ENCODE data around the gene NACA.
A peak's percentile ranks its signal among the peaks of the same experiment; 100 is the strongest.
"Not testable (repeated sequence)": the region's sequence is repeated elsewhere in the genome, so short reads cannot be mapped to it uniquely, and the experiment has no call there.

The NACA gene

GRCh38 chr12:56724972-56725722 lies at the start of gene NACA:
TSS of gene NACA (minus strand) at chr12:56725299. CDS start at chr12:56724521, 778 bp downstream.
- H3K4me1 Mint-ChIP-seq = peaks cover 52% of the 10 kb centered on the region
- H3K36me3 Mint-ChIP-seq = peaks cover 92% of the 10 kb centered on the region
- H3K27ac Mint-ChIP-seq = peak within 1 kb of the TSS; percentile 100
- ATAC-seq = peak; percentile 97
- DNase-seq (ENCODE audit: low spot score in 2 of 2) = peak; percentile 89 to 97
- H3K9me3 Mint-ChIP-seq = no peaks in the 10 kb centered on the region
- peak within 1 kb of the TSS; percentile 99 for H3K4me3 Mint-ChIP-seq

GRCh38 chr12:56773113-56773512 lies 48.0 kb upstream of the NACA start:
- Mint-ChIP-seq H3K4me3 (no peak overlapping the region), H3K36me3 (no peaks in the 10 kb centered on the region), H3K4me1 (no peaks in the 10 kb centered on the region), H3K27ac (no peak overlapping the region), H3K9me3 (no peaks in the 10 kb centered on the region)
- ATAC-seq = no peak
- DNase-seq (ENCODE audit: low spot score in 2 of 2) = no peak

GRCh38 chr12:56772625-56773024 lies 47.5 kb upstream of the NACA start:
- DNase-seq (ENCODE audit: low spot score in 2 of 2) (no peak), ATAC-seq (no peak)
- Mint-ChIP-seq H3K36me3 (no peaks in the 10 kb centered on the region), H3K27ac (no peak overlapping the region), H3K9me3 (no peaks in the 10 kb centered on the region), H3K4me1 (no peaks in the 10 kb centered on the region), H3K4me3 (no peak overlapping the region)

GRCh38 chr12:56769868-56770267 lies 44.8 kb upstream of the NACA start:
- ATAC-seq (no peak), DNase-seq (ENCODE audit: low spot score in 2 of 2) (no peak)
- Mint-ChIP-seq H3K36me3 (no peaks in the 10 kb centered on the region), H3K9me3 (no peaks in the 10 kb centered on the region), H3K4me3 (no peak overlapping the region), H3K27ac (no peak overlapping the region), H3K4me1 (no peaks in the 10 kb centered on the region)

- Mint-ChIP-seq H3K27ac (no peak overlapping the region), H3K9me3 (no peaks in the 10 kb centered on the region), H3K4me1 (no peaks in the 10 kb centered on the region), H3K4me3 (no peak overlapping the region), H3K36me3 (no peaks in the 10 kb centered on the region)
- DNase-seq (ENCODE audit: low spot score in 2 of 2) (no peak), ATAC-seq (no peak)
Measured at GRCh38 chr12:56768424-56768823, 43.3 kb upstream of the NACA start.

- DNase-seq (ENCODE audit: low spot score in 2 of 2) (no peak), ATAC-seq (no peak)
- H3K27ac Mint-ChIP-seq = no peak overlapping the region
- no peaks in the 10 kb centered on the region for H3K36me3 Mint-ChIP-seq
- peaks cover 5% of the 10 kb centered on the region for H3K4me1 Mint-ChIP-seq
- H3K4me3 Mint-ChIP-seq = no peak overlapping the region
- H3K9me3 Mint-ChIP-seq = no peaks in the 10 kb centered on the region
Measured at GRCh38 chr12:56766535-56766934, 41.4 kb upstream of the NACA start.

GRCh38 chr12:56763753-56764657 lies 38.9 kb upstream of the NACA start:
- peaks cover 6% of the 10 kb centered on the region for H3K4me1 Mint-ChIP-seq
- H3K27ac Mint-ChIP-seq = no peak overlapping the region
- no peak overlapping the region for H3K4me3 Mint-ChIP-seq
- no peaks in the 10 kb centered on the region for H3K36me3 Mint-ChIP-seq
- no peak for DNase-seq (ENCODE audit: low spot score in 2 of 2)
- no peak for ATAC-seq
- no peaks in the 10 kb centered on the region for H3K9me3 Mint-ChIP-seq

GRCh38 chr12:56761812-56762211 lies 36.7 kb upstream of the NACA start:
- no peaks in the 10 kb centered on the region for H3K36me3 Mint-ChIP-seq
- no peak overlapping the region for H3K4me3 Mint-ChIP-seq
- no peaks in the 10 kb centered on the region for H3K9me3 Mint-ChIP-seq
- DNase-seq (ENCODE audit: low spot score in 2 of 2) (no peak), ATAC-seq (no peak)
- peaks cover 11% of the 10 kb centered on the region for H3K4me1 Mint-ChIP-seq
- H3K27ac Mint-ChIP-seq = no peak overlapping the region

GRCh38 chr12:56760460-56760859 lies 35.4 kb upstream of the NACA start:
- ATAC-seq (no peak), DNase-seq (ENCODE audit: low spot score in 2 of 2) (no peak)
- Mint-ChIP-seq H3K4me3 (no peak overlapping the region), H3K4me1 (peaks cover 11% of the 10 kb centered on the region), H3K36me3 (no peaks in the 10 kb centered on the region), H3K9me3 (no peaks in the 10 kb centered on the region), H3K27ac (no peak overlapping the region)

- Mint-ChIP-seq H3K4me1 (peaks cover 11% of the 10 kb centered on the region), H3K9me3 (no peaks in the 10 kb centered on the region), H3K27ac (no peak overlapping the region), H3K4me3 (no peak overlapping the region), H3K36me3 (no peaks in the 10 kb centered on the region)
- ATAC-seq (no peak), DNase-seq (ENCODE audit: low spot score in 2 of 2) (no peak)
Measured at GRCh38 chr12:56759263-56759908, 34.3 kb upstream of the NACA start.

GRCh38 chr12:56758728-56759262 lies 33.7 kb upstream of the NACA start:
- ATAC-seq (no peak), DNase-seq (ENCODE audit: low spot score in 2 of 2) (no peak)
- Mint-ChIP-seq H3K9me3 (no peaks in the 10 kb centered on the region), H3K4me3 (no peak overlapping the region), H3K36me3 (no peaks in the 10 kb centered on the region), H3K4me1 (peaks cover 11% of the 10 kb centered on the region), H3K27ac (no peak overlapping the region)

GRCh38 chr12:56757971-56758370 lies 32.9 kb upstream of the NACA start:
- not testable (repeated sequence) for H3K4me3 Mint-ChIP-seq; H3K4me1 Mint-ChIP-seq; H3K9me3 Mint-ChIP-seq; H3K27ac Mint-ChIP-seq; H3K36me3 Mint-ChIP-seq; ATAC-seq; DNase-seq (ENCODE audit: low spot score in 2 of 2)

GRCh38 chr12:56753566-56753965 lies 28.5 kb upstream of the NACA start:
- Mint-ChIP-seq H3K27ac (no peak overlapping the region), H3K36me3 (peaks cover 40% of the 10 kb centered on the region), H3K9me3 (no peaks in the 10 kb centered on the region), H3K4me1 (peaks cover 26% of the 10 kb centered on the region), H3K4me3 (no peak overlapping the region)
- DNase-seq (ENCODE audit: low spot score in 2 of 2) (no peak), ATAC-seq (no peak)

GRCh38 chr12:56751712-56752598 lies 26.9 kb upstream of the NACA start, which contains the start of gene PRIM1:
TSS of gene PRIM1 (minus strand) at chr12:56752323. CDS start at chr12:56752298, 25 bp downstream.
- ATAC-seq (peak; percentile 94), DNase-seq (ENCODE audit: low spot score in 2 of 2) (peak; percentile 82 to 95)
- Mint-ChIP-seq H3K36me3 (peaks cover 56% of the 10 kb centered on the region), H3K4me1 (peaks cover 32% of the 10 kb centered on the region), H3K9me3 (no peaks in the 10 kb centered on the region), H3K27ac (peak within 1 kb of the TSS; percentile 96), H3K4me3 (peak within 1 kb of the TSS; percentile 90)

All from stimulated activated effector memory CD8-positive, alpha-beta T cell treated with anti-CD3 and anti-CD28 coated beads, Interleukin-12 subunit alpha, Interleukin-12 subunit beta, amount 100 ng/mL, for 72 hours (primary cell).